Caco-2 (cell line): ENCODE results near the gene DAPK1. TPM values are rescaled to one million over a fixed set of nuclear protein-coding genes. Genes with fewer than 3 reads are reported as not detected.

Source experiments
- BruUV-seq: library from RNA; stranded (reverse); fragments of 400-500 nt; replicated peaks from 2 replicates; lab custom pipeline; 2021; lab: Mats Ljungman, UMichigan
- CTCF ChIA-PET: fragments of 300-600 bp; sonication (Branson Sonifier 250); formaldehyde crosslinking; loops from one replicate; lab custom pipeline; 2022; ENCODE audit warnings: antibody characterized with exemption; lab: Charles Lee
- POLR2A ChIA-PET: fragments of 300-600 bp; sonication (Branson Sonifier 250); formaldehyde crosslinking; loops from one replicate; lab custom pipeline; 2022; ENCODE audit warnings: antibody characterized with exemption; lab: Charles Lee
- DNase-seq, 2 experiments: peaks; one replicate each; pipeline versions ENCODE4 v3.0.0 to v3.0.0-alpha.2; 2020 to 2022
- H3K27me3 ChIP-seq: replicated peaks from 2 replicates; pipeline ENCODE4 v1.6.0; 2011; ENCODE audit warnings: low read length; ENCODE audit not compliant: control insufficient read depth, insufficient read depth
- H3K36me3 ChIP-seq: 2 replicates; pipeline ENCODE4 v1.5.1; 2011; ENCODE audit warnings: low read length; ENCODE audit not compliant: control insufficient read depth, insufficient read depth
- H3K4me1 ChIP-seq: fragments of 250-450 bp; sonication (Bioruptor Pico); 2 replicates; pipeline ENCODE4 v1.5.1; 2020; ENCODE audit warnings: mild to moderate bottlenecking
- H3K4me3 ChIP-seq: 2 replicates; pipeline ENCODE4 v1.5.1; 2011; ENCODE audit warnings: low read depth, mild to moderate bottlenecking, control low read depth, low read length
- H3K9me3 ChIP-seq: fragments of 250-450 bp; sonication (Bioruptor Pico); 2 replicates; pipeline ENCODE4 v1.5.1; 2020; ENCODE audit warnings: mild to moderate bottlenecking, moderate library complexity
- H3K27ac Mint-ChIP-seq: one replicate; pipeline ENCODE4 v1.8.0; 2022; ENCODE audit warnings: mixed read lengths; ENCODE audit not compliant: unreplicated experiment
- H3K27me3 Mint-ChIP-seq: one replicate; pipeline ENCODE4 v1.8.0; 2022; ENCODE audit warnings: mixed read lengths; ENCODE audit not compliant: insufficient read depth, unreplicated experiment
- H3K36me3 Mint-ChIP-seq: one replicate; pipeline ENCODE4 v1.8.0; 2022; ENCODE audit warnings: mild to moderate bottlenecking, mixed read lengths; ENCODE audit not compliant: insufficient read depth, unreplicated experiment
- H3K4me1 Mint-ChIP-seq: one replicate; pipeline ENCODE4 v1.8.0; 2022; ENCODE audit warnings: low read depth, mixed read lengths; ENCODE audit not compliant: unreplicated experiment
- H3K4me3 Mint-ChIP-seq: one replicate; pipeline ENCODE4 v1.8.0; 2022; ENCODE audit warnings: mild to moderate bottlenecking, moderate library complexity, mixed read lengths; ENCODE audit not compliant: unreplicated experiment
- H3K9me3 Mint-ChIP-seq: one replicate; pipeline ENCODE4 v1.8.0; 2022; ENCODE audit warnings: mixed read lengths; ENCODE audit not compliant: unreplicated experiment
- CTCF ChIP-seq, 2 experiments: fragments of 200-600 bp in 1 of 2; IDR thresholded peaks; 1 replicate in 1 of 2; 2 replicates in 1 of 2; pipeline versions ENCODE4 v1.5.1 to v1.8.0; 2011 to 2022; ENCODE audit warnings: antibody characterized with exemption in 1 of 2, control low read depth in 1 of 2, inconsistent platforms in 1 of 2, low read depth in 1 of 2, low read length in 1 of 2, mild to moderate bottlenecking in 1 of 2, moderate library complexity in 1 of 2; ENCODE audit not compliant: insufficient read depth in 1 of 2, severe bottlenecking in 1 of 2, unreplicated experiment in 1 of 2
- intact Hi-C: fragments of 100-400 bp; cut with micrococcal nuclease; formaldehyde crosslinking; loops from one replicate; pipeline ENCODE4 v1.10.0; 2022; ENCODE audit not compliant: unreplicated experiment
- total RNA-seq: library from RNA; stranded (reverse); gene quantifications from 2 replicates; pipeline ENCODE4 v1.2.3, GENCODE V29; 2022

Gene DAPK1
- total RNA-seq, 1 experiment from 2014 or later, result 79.2 TPM

- intact Hi-C loops, result no loop called here
- ChIA-PET POLR2A (no interaction called here), CTCF (no interaction called here)
- no peaks in the 10 kb centered on the region for H3K27me3 ChIP-seq
- peaks cover 13% of the 10 kb centered on the region; the same call in 1 of the 2 replicates for H3K4me1 ChIP-seq
- H3K9me3 ChIP-seq, result no peaks in the 10 kb centered on the region
- H3K4me3 Mint-ChIP-seq, result no peak overlapping the region
- no peak for DNase-seq
- no peaks in the 10 kb centered on the region; the same call in none of the 2 replicates for H3K36me3 ChIP-seq
- no peaks in the 10 kb centered on the region for H3K9me3 Mint-ChIP-seq
- peaks cover 3% of the 10 kb centered on the region for H3K4me1 Mint-ChIP-seq
- H3K36me3 Mint-ChIP-seq, result peaks cover 7% of the 10 kb centered on the region
- no peak for TF ChIP-seq CTCF (IDR thresholded peaks at IDR 0.05; ENCODE audit: insufficient read depth in 1 of 2, low read depth in 1 of 2, low read length in 1 of 2, severe bottlenecking in 1 of 2, unreplicated experiment in 1 of 2)
- H3K27me3 Mint-ChIP-seq, result no peaks in the 10 kb centered on the region
- BruUV-seq, result no TSS peak
- no peak overlapping the region for H3K27ac Mint-ChIP-seq
- H3K4me3 ChIP-seq, result no peak overlapping the region
These were observed 111.8 kb downstream of the DAPK1 start for GRCh38 chr9:87609486-87609885.

GRCh38 chr9:87610200-87611155 is 112.8 kb downstream of the DAPK1 start:
- H3K36me3 Mint-ChIP-seq, result peaks cover 13% of the 10 kb centered on the region
- no TSS peak for BruUV-seq
- Histone ChIP-seq H3K27me3 (no peaks in the 10 kb centered on the region), H3K9me3 (no peaks in the 10 kb centered on the region), H3K4me1 (peaks cover 13% of the 10 kb centered on the region; the same call in 1 of the 2 replicates), H3K36me3 (no peaks in the 10 kb centered on the region; the same call in none of the 2 replicates), H3K4me3 (no peak overlapping the region)
- no peaks in the 10 kb centered on the region for H3K27me3 Mint-ChIP-seq
- ChIA-PET POLR2A (no interaction called here), CTCF (no interaction called here)
- H3K4me1 Mint-ChIP-seq, result peaks cover 7% of the 10 kb centered on the region
- H3K27ac Mint-ChIP-seq, result no peak overlapping the region
- no peak overlapping the region for H3K4me3 Mint-ChIP-seq
- H3K9me3 Mint-ChIP-seq, result no peaks in the 10 kb centered on the region
- TF ChIP-seq CTCF (IDR thresholded peaks at IDR 0.05; ENCODE audit: insufficient read depth in 1 of 2, low read depth in 1 of 2, low read length in 1 of 2, severe bottlenecking in 1 of 2, unreplicated experiment in 1 of 2), result no peak
- DNase-seq, result no peak
- intact Hi-C loops, result no loop called here

- no peaks in the 10 kb centered on the region for H3K27me3 Mint-ChIP-seq
- CTCF ChIA-PET, result no interaction called here
- Histone ChIP-seq H3K27me3 (no peaks in the 10 kb centered on the region), H3K36me3 (no peaks in the 10 kb centered on the region; the same call in none of the 2 replicates), H3K4me1 (peaks cover 13% of the 10 kb centered on the region; the same call in 1 of the 2 replicates), H3K4me3 (no peak overlapping the region), H3K9me3 (no peaks in the 10 kb centered on the region)
- H3K36me3 Mint-ChIP-seq, result peaks cover 21% of the 10 kb centered on the region
- H3K4me3 Mint-ChIP-seq, result no peak overlapping the region
- H3K27ac Mint-ChIP-seq, result no peak overlapping the region
- no peaks in the 10 kb centered on the region for H3K9me3 Mint-ChIP-seq
- H3K4me1 Mint-ChIP-seq, result peaks cover 7% of the 10 kb centered on the region
- intact Hi-C loops, result no loop called here
- DNase-seq, result no peak
- BruUV-seq, result no TSS peak
- TF ChIP-seq CTCF (IDR thresholded peaks at IDR 0.05; ENCODE audit: insufficient read depth in 1 of 2, low read depth in 1 of 2, low read length in 1 of 2, severe bottlenecking in 1 of 2, unreplicated experiment in 1 of 2), result no peak
- POLR2A ChIA-PET, result no interaction called here
These were observed 114.1 kb downstream of the DAPK1 start for GRCh38 chr9:87611776-87612175.
